ENCODE data around the gene UBR4. TPM values are rescaled to one million over a fixed set of nuclear protein-coding genes. Genes with fewer than 3 reads are reported as not detected.

Gene UBR4
- total RNA-seq, 2 experiments from 2014 or later, result 139 to 155 TPM

- H3K27me3 Mint-ChIP-seq, result peaks cover 13% of the 10 kb centered on the region
- no peaks in the 10 kb centered on the region for H3K4me1 Mint-ChIP-seq
- no peak for ATAC-seq (ENCODE audit: low read depth)
- H3K36me3 Mint-ChIP-seq, result no peaks in the 10 kb centered on the region
- H3K9me3 Mint-ChIP-seq, result no peaks in the 10 kb centered on the region
- POLR2A ChIA-PET, result no interaction called here
- DNase-seq, result no peak
- H3K27ac Mint-ChIP-seq, result no peak overlapping the region
- no peak overlapping the region for H3K4me3 Mint-ChIP-seq
Observed at GRCh38 chr1:19036813-19037605, 173.1 kb downstream of the UBR4 start.

GRCh38 chr1:19036041-19036812, 173.8 kb downstream of the UBR4 start:
- no peak overlapping the region for H3K27ac Mint-ChIP-seq
- POLR2A ChIA-PET, result no interaction called here
- DNase-seq, result no peak

GRCh38 chr1:19035377-19036040, 174.6 kb downstream of the UBR4 start:
- Mint-ChIP-seq H3K4me3 (no peak overlapping the region), H3K27ac (no peak overlapping the region), H3K36me3 (no peaks in the 10 kb centered on the region), H3K4me1 (no peaks in the 10 kb centered on the region), H3K9me3 (no peaks in the 10 kb centered on the region), H3K27me3 (peaks cover 3% of the 10 kb centered on the region)
- no peak for DNase-seq
- POLR2A ChIA-PET, result no interaction called here
- ATAC-seq (ENCODE audit: low read depth), result no peak

More at GRCh38 chr1:19036041-19036812, 173.8 kb downstream of the UBR4 start:
- Mint-ChIP-seq H3K4me3 (no peak overlapping the region), H3K36me3 (no peaks in the 10 kb centered on the region), H3K9me3 (no peaks in the 10 kb centered on the region), H3K4me1 (no peaks in the 10 kb centered on the region), H3K27me3 (peaks cover 8% of the 10 kb centered on the region)
- no peak for ATAC-seq (ENCODE audit: low read depth)

DNA sequence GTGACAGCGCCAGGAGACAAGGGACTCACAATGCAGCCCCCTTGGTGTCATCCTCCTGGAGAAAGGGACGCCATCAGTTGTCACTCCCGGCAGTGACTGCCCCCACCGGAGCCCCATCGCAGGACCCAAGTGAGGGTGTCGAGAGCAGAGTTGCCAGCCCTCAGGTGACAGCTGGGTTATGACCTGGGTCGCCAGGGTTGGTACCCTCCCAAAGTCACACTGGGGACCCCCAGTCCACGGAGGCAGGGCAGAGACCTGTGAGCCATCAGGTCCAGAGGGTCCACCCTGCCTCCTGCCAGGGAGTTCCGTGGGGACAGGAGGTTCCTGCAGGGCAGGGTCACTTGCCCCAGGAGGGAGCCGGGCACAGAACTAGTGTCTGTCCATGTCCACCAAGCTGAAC, 175.3 kb downstream of the UBR4 start:
- no peak overlapping the region for H3K4me3 Mint-ChIP-seq
- H3K27me3 Mint-ChIP-seq, result peaks cover 6% of the 10 kb centered on the region
- ATAC-seq (ENCODE audit: low read depth) (no peak), DNase-seq (no peak)
- POLR2A ChIA-PET, result no interaction called here
- no peaks in the 10 kb centered on the region for H3K36me3 Mint-ChIP-seq
- no peaks in the 10 kb centered on the region for H3K9me3 Mint-ChIP-seq
- H3K27ac Mint-ChIP-seq, result no peak overlapping the region
- H3K4me1 Mint-ChIP-seq, result no peaks in the 10 kb centered on the region

DNA sequence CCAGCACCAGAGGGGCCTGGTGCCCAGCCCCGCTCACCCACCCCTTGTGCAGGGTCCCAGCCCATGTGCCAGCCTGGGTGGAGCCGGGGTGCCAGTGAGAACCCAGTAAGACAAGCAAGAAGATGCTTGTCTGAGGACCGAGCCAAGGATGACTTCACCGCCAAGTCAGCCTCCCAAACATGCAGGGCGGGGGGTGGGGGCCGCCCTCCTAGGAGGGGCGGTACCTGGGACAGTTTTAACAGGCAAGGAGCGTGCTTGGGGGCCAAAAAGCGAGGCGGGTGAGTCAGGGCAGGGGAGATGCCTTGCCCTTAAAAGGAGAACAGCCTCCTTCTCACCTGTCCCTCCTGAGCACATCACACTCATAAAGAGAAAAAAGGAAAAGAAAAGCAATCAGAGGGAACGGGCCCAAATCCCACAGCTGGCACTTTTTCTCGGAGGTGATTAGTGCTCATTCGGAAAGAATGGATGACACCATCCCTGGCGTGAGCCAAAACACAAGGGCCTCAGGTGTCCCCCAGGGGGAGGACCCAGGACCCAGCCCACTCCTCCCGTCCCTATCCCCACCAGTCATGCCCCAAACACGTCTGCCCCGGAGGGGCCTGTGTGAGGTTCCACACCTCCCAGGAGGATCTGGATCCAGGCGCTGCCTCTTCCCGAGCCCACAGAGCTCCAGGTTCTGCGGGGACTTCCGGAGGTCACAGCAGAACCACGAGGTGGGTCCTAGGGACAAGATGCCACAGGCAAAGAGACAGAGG, 176.0 kb downstream of the UBR4 start:
- ATAC-seq (ENCODE audit: low read depth), result no peak
- no peak overlapping the region for H3K27ac Mint-ChIP-seq
- H3K36me3 Mint-ChIP-seq, result no peaks in the 10 kb centered on the region
- H3K4me1 Mint-ChIP-seq, result no peaks in the 10 kb centered on the region
- DNase-seq, result no peak
- H3K4me3 Mint-ChIP-seq, result no peak overlapping the region
- H3K9me3 Mint-ChIP-seq, result no peaks in the 10 kb centered on the region
- peaks cover 9% of the 10 kb centered on the region for H3K27me3 Mint-ChIP-seq
- POLR2A ChIA-PET, result no interaction called here

GRCh38 chr1:19033515-19033839, 176.6 kb downstream of the UBR4 start:
- Mint-ChIP-seq H3K27me3 (peaks cover 9% of the 10 kb centered on the region), H3K4me1 (no peaks in the 10 kb centered on the region), H3K36me3 (no peaks in the 10 kb centered on the region), H3K9me3 (no peaks in the 10 kb centered on the region), H3K4me3 (no peak overlapping the region), H3K27ac (no peak overlapping the region)
- POLR2A ChIA-PET, result no interaction called here
- DNase-seq, result no peak
- ATAC-seq (ENCODE audit: low read depth), result no peak

DNA sequence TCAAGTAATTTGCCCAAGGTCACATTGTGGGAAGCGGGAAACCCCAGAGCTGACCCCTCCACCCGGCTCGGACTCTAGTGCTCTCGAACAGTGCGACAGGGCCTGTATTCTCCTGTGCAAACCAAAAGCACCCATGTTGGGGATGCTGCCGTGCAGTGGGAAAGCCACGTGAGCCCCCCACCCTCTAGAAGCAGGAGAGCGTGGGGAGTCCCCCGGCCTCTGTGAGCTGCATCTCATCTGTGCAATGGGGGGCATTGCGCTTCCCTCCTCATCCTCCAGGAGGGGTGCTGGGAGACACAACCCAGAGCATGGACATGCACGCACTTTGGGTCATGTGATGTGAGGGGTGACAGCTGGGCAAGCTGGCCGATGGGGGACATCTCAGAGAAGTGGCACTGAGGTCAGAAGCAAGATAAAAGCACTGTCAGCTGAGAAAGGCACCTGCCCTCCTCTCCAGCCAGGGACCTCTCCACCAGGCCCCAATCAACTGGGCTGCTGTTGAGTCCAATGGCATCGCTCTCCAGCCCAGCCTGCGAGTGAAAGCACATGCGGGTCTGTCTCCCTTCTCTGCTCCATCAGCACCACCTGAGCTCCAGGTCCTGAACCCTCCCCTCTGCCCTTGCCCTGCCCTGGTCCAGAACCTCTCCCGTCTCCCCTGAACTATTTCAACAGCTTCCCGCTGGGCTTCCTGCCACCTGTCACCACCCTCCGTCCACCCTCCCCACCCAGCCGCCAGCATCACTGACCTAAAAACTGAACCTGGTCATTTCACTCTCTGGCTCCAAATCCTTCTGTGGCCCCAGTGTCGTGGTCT, 177.2 kb downstream of the UBR4 start:
- no peak for DNase-seq
- no peaks in the 10 kb centered on the region for H3K36me3 Mint-ChIP-seq
- H3K4me3 Mint-ChIP-seq, result no peak overlapping the region
- no peaks in the 10 kb centered on the region for H3K4me1 Mint-ChIP-seq
- H3K9me3 Mint-ChIP-seq, result no peaks in the 10 kb centered on the region
- H3K27ac Mint-ChIP-seq, result no peak overlapping the region
- POLR2A ChIA-PET, result no interaction called here
- ATAC-seq (ENCODE audit: low read depth), result no peak
- H3K27me3 Mint-ChIP-seq, result peaks cover 10% of the 10 kb centered on the region

GRCh38 chr1:19032413-19032695, 177.7 kb downstream of the UBR4 start:
- Mint-ChIP-seq H3K9me3 (no peaks in the 10 kb centered on the region), H3K27me3 (peaks cover 16% of the 10 kb centered on the region), H3K4me3 (no peak overlapping the region), H3K4me1 (no peaks in the 10 kb centered on the region), H3K36me3 (no peaks in the 10 kb centered on the region), H3K27ac (no peak overlapping the region)
- ATAC-seq (ENCODE audit: low read depth) (no peak), DNase-seq (no peak)
- POLR2A ChIA-PET, result no interaction called here

DNA sequence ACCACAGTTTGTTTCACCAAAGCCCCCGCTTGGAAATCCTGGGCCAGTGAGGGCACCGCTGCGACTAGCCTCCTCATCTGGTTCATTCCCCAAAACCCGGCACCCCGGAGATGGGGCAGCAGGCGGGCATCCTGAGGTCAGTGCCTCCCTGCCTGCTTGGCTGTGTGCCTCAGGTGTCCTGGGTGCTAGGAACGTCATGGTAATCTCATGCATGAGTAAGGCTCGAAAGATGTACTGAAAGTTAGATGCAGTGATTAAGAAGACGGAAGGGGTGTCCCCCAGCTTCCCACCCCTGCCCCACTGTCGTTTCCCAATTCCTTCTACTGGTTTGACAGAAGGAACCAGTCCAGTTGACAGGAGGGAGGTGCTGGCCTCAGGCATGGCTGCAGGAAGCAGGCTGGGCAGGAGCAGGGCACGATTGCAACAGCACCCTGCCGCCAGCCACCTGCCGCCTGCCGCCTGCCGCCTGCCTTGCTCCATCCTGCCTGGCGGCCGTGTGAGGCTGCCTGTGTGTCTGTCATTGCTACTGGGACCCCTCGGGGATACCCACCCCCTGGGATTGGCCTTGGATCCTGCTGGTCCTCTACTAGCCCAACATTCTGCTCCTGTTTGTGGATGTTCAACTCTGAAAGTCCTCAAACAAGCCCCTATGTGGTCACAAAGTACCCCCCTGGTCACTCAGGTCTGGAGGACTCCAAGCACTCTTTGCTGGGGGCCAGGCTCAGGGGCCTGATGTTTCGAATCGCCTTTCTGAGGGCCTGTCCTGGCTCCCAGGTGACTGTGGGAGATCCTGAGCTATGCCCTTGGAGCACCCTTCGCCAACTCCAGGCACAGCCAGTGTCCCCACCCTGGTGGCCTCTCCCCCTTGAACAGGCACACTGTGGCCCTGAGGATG, 180.6 kb downstream of the UBR4 start:
- ATAC-seq (ENCODE audit: low read depth) (no peak), DNase-seq (no peak)
- POLR2A ChIA-PET, result no interaction called here
- Mint-ChIP-seq H3K27ac (no peak overlapping the region), H3K4me1 (no peaks in the 10 kb centered on the region), H3K9me3 (no peaks in the 10 kb centered on the region), H3K36me3 (no peaks in the 10 kb centered on the region), H3K4me3 (no peak overlapping the region), H3K27me3 (peaks cover 24% of the 10 kb centered on the region)

DNA sequence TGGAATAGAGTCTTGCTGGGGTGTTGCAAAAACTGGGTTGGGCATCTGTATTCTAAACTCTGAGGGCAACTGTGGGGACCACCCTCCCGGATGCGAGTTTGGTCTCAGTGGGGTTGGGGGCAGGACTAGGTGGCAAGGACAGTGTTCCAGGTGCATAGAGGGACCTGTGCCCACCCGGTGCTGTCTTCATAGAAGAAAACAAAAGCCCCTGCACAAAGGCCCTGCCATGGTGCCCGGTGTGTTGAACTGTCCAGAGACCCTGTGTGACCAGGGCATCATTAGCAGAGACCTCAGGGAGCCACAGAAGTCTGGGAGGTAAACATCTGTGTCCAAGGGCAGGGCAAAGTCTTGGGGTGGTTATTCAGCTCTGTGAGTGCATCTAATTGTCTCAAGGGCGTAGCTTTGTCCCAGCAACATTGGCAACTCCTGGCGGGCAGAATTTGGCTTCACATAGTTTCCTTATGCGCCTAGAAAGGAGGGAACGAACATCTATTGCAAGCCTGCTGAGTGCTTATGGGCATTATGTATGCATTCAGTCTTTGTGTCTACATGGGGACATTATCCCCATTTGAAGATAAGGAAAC, 181.4 kb downstream of the UBR4 start:
- H3K27me3 Mint-ChIP-seq, result peaks cover 31% of the 10 kb centered on the region
- no peak overlapping the region for H3K4me3 Mint-ChIP-seq
- DNase-seq (no peak), ATAC-seq (ENCODE audit: low read depth) (no peak)
- H3K9me3 Mint-ChIP-seq, result no peaks in the 10 kb centered on the region
- no peaks in the 10 kb centered on the region for H3K36me3 Mint-ChIP-seq
- POLR2A ChIA-PET, result no interaction called here
- H3K27ac Mint-ChIP-seq, result no peak overlapping the region
- no peaks in the 10 kb centered on the region for H3K4me1 Mint-ChIP-seq

- H3K27ac Mint-ChIP-seq, result no peak overlapping the region
- H3K4me1 Mint-ChIP-seq, result no peaks in the 10 kb centered on the region
- no peaks in the 10 kb centered on the region for H3K9me3 Mint-ChIP-seq
- POLR2A ChIA-PET, result no interaction called here
- H3K27me3 Mint-ChIP-seq, result peaks cover 35% of the 10 kb centered on the region
- H3K4me3 Mint-ChIP-seq, result no peak overlapping the region
- DNase-seq, result no peak
- no peaks in the 10 kb centered on the region for H3K36me3 Mint-ChIP-seq
- ATAC-seq (ENCODE audit: low read depth), result no peak
Observed at GRCh38 chr1:19028110-19028509, 182.0 kb downstream of the UBR4 start.
